ENCODE results near the gene NUBPL. TPM values are rescaled to one million over a fixed set of nuclear protein-coding genes. Genes with fewer than 3 reads are reported as not detected.

Gene NUBPL
- total RNA-seq, 4 donors from 2014 or later = 1.9 to 45.2 (median 11.6) TPM

DNA sequence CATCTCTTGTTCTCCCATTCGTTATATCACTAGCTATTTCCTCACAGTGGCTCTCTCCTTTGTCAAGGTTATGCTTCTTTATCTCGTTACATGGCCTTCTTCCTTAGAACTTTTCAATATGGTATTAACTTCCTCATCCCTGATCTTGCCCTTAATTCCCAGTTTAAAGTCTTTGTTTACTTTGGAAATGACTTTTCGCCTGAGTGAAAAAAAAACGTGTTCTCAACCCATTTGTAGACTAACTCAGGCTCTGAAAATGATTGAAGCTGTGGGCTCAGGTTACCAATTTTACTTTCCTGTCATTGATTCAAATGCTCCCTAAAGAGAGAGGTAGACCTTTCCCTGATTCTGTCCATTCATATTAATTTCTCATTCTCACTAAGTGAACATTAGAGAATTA lies 135.2 kb downstream of the NUBPL start:
- WGBS, 2 donors (ENCODE audit: low coverage in 1 of 2) = 32 to 43% methylated on average over 4 of the region's 4 CpGs

DNA sequence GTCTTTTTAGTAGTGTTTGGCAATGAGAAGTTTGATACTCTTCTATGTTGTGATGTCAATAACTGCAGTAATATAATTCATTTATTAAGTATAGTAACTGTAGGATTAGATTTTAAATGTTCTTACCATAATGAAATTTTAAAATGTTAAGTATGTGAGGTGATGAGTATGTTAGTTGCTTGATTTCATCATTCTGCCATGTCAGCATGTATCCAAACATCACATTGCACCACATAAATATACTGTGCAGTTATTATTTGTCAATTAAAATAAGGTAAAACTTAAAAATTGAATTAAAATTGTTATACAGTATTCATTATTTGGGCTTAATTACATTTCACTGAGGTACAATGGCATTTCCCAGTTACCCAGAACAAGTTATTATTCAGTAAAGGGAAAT lies 138.6 kb downstream of the NUBPL start:
- Histone ChIP-seq H3K4me3 (no peak overlapping the region), H3K27me3 (no peaks in the 10 kb centered on the region), H3K36me3 (no peaks in the 10 kb centered on the region), H3K9me3 (no peaks in the 10 kb centered on the region), H3K4me1 (peaks cover 0 to 10% (median 0%) of the 10 kb centered on the region in 4 donors), H3K27ac (no peak overlapping the region)
- TF ChIP-seq POLR2A (IDR thresholded peaks at IDR 0.05) (no peak), POLR2AphosphoS5 (IDR thresholded peaks at IDR 0.05) (no peak)
- TF ChIP-seq, protein P1, sequence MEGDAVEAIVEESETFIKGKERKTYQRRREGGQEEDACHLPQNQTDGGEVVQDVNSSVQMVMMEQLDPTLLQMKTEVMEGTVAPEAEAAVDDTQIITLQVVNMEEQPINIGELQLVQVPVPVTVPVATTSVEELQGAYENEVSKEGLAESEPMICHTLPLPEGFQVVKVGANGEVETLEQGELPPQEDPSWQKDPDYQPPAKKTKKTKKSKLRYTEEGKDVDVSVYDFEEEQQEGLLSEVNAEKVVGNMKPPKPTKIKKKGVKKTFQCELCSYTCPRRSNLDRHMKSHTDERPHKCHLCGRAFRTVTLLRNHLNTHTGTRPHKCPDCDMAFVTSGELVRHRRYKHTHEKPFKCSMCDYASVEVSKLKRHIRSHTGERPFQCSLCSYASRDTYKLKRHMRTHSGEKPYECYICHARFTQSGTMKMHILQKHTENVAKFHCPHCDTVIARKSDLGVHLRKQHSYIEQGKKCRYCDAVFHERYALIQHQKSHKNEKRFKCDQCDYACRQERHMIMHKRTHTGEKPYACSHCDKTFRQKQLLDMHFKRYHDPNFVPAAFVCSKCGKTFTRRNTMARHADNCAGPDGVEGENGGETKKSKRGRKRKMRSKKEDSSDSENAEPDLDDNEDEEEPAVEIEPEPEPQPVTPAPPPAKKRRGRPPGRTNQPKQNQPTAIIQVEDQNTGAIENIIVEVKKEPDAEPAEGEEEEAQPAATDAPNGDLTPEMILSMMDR (IDR thresholded peaks at IDR 0.05) = no peak
- intact Hi-C loops (cut with DNase I; ENCODE audit: low total_unique reads) (no loop called here), in situ Hi-C loops (cut with MboI; ENCODE audit: low pct_ligation_motif_present in 1 of 4, low pct_unique_long_range_greater_than_20kb in 1 of 4, low sequenced_read_pairs in 3 of 4) (no loop called here)
- no peak for DNase-seq

More for the DNA sequence above, 135.2 kb downstream of the NUBPL start:
- intact Hi-C loops (cut with DNase I; ENCODE audit: low total_unique reads) (no loop called here), in situ Hi-C loops (cut with MboI; ENCODE audit: low pct_ligation_motif_present in 1 of 4, low pct_unique_long_range_greater_than_20kb in 1 of 4, low sequenced_read_pairs in 3 of 4) (no loop called here)
- Histone ChIP-seq H3K4me3 (no peak overlapping the region), H3K4me1 (peaks cover 0 to 16% (median 2%) of the 10 kb centered on the region in 4 donors), H3K36me3 (no peaks in the 10 kb centered on the region), H3K27ac (no peak overlapping the region), H3K9me3 (no peaks in the 10 kb centered on the region), H3K27me3 (no peaks in the 10 kb centered on the region)
- DNase-seq = no peak
- no peak for TF ChIP-seq POLR2A (IDR thresholded peaks at IDR 0.05)
- TF ChIP-seq POLR2AphosphoS5 (IDR thresholded peaks at IDR 0.05) = no peak
- TF ChIP-seq EP300 (IDR thresholded peaks at IDR 0.05; ENCODE audit: low read depth) = no peak
- TF ChIP-seq, protein P1 (IDR thresholded peaks at IDR 0.05) = no peak

DNA sequence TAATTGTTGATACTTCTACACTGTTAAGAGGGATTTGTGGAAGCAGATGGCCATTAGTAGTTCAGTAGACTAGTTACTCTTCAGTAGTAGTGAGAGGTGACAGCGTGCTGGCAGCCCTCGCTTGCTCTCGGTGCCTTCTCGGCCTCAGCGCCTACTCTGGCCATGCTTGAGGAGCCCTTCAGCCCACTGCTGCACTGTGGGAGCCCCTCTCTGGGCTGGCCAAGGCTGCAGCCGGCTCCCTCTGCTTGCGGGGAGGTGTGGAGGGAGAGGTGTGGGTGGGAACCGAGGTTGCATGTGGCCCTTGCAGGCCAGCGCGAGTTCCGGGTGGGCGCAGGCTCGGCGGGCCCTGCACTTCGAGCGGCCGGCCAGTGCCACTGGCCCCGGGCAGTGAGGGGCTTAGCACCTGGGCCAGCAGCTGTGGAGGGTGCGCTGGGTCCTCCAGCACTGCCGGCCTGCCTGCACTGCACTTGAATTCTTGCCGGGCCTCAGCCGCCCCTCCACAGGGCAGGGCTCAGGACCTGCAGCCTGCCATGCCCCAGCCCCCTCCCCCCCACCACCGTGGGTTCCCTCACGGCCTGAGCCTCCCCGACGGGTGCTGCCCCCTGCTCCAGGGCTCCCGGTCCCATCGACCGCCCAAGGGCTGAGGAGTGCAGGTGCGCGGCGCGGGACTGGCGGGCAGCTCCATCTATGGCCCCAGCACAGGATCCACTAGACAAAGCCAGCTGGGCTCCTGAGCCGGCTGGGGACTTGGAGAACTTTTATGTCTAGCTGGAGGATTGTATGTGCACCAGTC lies 139.3 kb downstream of the NUBPL start:
- in situ Hi-C loops (cut with MboI; ENCODE audit: low pct_ligation_motif_present in 1 of 4, low pct_unique_long_range_greater_than_20kb in 1 of 4, low sequenced_read_pairs in 3 of 4) (no loop called here), intact Hi-C loops (cut with DNase I; ENCODE audit: low total_unique reads) (no loop called here)
- no peaks in the 10 kb centered on the region for H3K36me3 ChIP-seq
- H3K27me3 ChIP-seq = no peaks in the 10 kb centered on the region
- TF ChIP-seq, protein P1 (IDR thresholded peaks at IDR 0.05) = no peak
- TF ChIP-seq POLR2A (IDR thresholded peaks at IDR 0.05) (no peak), EP300 (IDR thresholded peaks at IDR 0.05; ENCODE audit: low read depth) (no peak), POLR2AphosphoS5 (IDR thresholded peaks at IDR 0.05) (no peak)
- H3K27ac ChIP-seq = no peak overlapping the region
- H3K4me3 ChIP-seq = no peak overlapping the region
- no peaks in the 10 kb centered on the region for H3K9me3 ChIP-seq
- peaks cover 0 to 10% (median 0%) of the 10 kb centered on the region in 4 donors for H3K4me1 ChIP-seq
- 98 to 100% methylated on average over 8 to 23 of the region's 35 CpGs for WGBS, 2 donors (ENCODE audit: low coverage in 1 of 2)
- DNase-seq = no peak

DNA sequence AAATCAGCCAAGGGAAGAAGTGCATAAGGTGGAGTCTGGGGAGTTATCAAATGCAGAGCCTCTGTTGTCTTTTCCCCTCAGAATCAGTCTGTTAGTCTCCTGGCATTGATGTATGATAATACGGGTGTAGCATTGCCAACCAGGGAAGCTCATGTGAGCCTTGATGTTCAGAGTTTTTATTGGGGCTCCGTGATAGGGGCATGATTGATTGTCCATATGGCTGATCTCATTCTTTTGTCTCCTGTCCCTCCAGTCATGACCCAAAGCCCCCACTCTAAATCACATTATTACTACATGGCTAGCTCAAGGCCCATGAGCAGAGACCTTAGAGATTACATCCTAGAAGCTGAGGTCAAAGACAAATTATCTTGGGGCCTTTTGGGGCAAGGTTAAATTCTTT lies 140.9 kb downstream of the NUBPL start:
- Histone ChIP-seq H3K27me3 (no peaks in the 10 kb centered on the region), H3K4me1 (no peaks in the 10 kb centered on the region), H3K4me3 (no peak overlapping the region), H3K9me3 (no peaks in the 10 kb centered on the region), H3K36me3 (no peaks in the 10 kb centered on the region), H3K27ac (no peak overlapping the region)
- intact Hi-C loops (cut with DNase I; ENCODE audit: low total_unique reads) (no loop called here), in situ Hi-C loops (cut with MboI; ENCODE audit: low pct_ligation_motif_present in 1 of 4, low pct_unique_long_range_greater_than_20kb in 1 of 4, low sequenced_read_pairs in 3 of 4) (no loop called here)
- TF ChIP-seq, protein P1 (IDR thresholded peaks at IDR 0.05) = no peak
- TF ChIP-seq POLR2A (IDR thresholded peaks at IDR 0.05) = no peak
- TF ChIP-seq EP300 (IDR thresholded peaks at IDR 0.05; ENCODE audit: low read depth) = no peak
- TF ChIP-seq POLR2AphosphoS5 (IDR thresholded peaks at IDR 0.05) = no peak
- no peak for DNase-seq
- WGBS, 2 donors (ENCODE audit: low coverage in 1 of 2) = 95 to 100% methylated on average over 2 of the region's 2 CpGs
